Hematopoietic multipotent progenitor cell treated with erythropoietin and hydrocortisone succinate and interleukin-3 and kit ligand, for 17 days (in vitro differentiated cells): Measurements from ENCODE around the gene SPPL2B.

Experiments used
- DNase-seq: peaks from one replicate; pipeline ENCODE4 v3.0.0-alpha.2; 2015; ENCODE audit warnings: low spot score

Gene SPPL2B

GRCh38 chr19:2300533-2300932, 28.0 kb upstream of the SPPL2B start:
- no peak for DNase-seq

DNA sequence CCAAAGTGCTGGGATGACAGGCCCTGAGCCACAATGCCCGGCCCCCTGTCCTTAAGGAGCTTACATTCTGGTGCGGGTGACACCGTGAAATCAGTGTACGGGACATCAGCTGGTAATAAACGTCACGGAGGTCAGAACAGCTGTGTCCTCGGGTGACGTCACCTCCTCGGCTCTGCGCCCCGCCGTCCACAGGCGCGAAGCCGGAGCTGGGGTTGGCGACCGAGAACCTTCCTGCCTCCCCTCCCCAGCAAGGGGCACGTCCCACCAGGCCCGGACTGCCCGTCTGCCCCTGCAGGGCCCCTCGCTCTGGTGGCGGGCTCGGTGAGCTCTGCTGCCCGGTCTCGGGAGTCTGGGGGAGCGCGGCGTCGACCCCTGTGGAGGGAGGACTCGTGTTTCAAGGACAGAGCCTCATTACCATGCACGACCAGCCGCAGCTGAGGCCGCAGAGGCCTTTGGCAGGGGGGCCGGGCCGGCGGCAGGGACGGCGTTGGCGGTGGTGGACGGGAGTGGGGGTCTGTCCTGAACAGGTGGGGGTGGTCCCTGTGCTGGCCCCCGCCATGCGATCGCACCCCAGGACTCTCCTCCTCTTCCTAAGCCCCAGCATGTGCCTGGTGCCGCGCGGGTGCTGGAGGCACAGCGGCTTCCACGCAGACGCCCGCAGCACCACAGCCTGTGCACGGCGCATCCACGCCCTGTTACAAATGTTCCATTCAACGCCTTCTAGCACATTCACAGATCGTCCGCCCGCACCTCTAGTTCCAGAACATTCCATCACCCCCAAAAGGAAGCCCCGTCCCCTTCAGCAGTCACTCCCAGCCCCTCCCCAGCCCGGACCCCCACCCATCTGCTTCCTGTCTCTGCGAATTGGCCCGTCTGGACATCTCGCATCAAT, 25.9 kb upstream of the SPPL2B start:
- no peak for DNase-seq

DNA sequence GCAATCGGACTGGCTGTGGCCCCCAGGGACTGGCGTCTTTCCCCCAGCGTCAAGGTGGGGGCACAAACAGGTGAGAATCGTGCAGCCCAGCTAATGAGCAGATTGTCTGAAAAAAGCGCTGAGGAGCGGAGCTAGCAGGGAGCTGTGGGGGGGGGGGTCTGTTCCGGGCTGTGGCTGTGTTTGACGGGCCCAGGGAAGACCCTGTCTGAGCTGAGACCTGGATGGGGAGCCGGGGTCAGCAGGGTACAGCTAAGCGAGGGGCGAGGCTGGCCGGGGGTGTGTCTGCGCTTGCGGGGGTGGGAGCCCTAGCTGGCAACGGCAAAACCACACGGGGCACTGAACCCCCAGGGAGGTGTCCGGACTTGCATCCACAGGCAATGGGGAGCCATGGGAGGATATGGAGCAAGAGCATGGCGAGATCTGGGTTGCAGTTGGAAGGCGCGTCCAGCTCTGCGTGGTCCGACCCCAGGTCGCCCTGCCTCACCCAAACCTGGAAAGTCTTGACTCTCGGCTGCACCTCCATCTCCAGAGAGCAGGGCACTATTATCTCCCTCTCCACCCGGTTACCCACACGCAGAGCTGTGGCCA, 25.2 kb upstream of the SPPL2B start:
- no peak for DNase-seq

DNA sequence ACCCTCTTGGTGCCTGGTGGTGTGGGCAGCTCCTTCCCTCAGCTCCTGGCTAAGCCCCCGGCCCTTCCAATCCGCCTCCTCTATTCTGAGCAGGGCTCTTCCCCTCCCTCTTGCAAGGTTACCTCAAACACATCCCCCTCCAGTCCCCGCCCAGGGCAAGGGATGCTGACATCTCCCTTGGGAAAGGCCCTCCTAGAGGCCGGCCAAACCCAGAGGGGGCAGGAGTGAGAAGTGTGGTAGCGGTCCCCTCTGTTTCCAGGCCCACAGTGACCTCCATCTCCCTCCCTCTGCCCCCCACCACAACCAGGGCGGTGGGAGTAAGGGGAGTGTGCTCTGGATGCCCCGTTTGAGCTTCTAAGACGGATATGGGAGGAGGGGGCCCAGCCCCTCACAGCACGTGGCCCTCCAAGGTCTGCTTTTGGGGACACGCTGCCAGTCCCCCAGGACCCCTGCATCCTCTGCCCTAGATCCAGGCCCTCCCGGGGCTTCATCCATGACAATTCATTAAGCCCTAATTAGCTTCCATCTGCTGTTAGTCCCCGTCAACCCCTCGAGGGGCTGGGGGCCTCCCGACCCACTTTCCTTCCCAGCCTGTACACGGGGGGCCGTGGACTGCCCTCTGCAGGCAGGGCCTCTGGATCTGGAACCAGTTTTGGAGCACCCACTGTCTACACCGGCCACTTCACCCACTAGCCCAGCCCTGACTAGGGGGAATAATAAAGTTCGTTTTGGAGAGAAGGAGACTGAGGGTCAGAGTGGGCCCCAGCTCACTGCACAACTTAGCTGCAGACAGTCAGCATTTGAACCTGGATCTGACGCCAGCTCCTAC, 22.8 kb upstream of the SPPL2B start:
- no peak for DNase-seq

DNA sequence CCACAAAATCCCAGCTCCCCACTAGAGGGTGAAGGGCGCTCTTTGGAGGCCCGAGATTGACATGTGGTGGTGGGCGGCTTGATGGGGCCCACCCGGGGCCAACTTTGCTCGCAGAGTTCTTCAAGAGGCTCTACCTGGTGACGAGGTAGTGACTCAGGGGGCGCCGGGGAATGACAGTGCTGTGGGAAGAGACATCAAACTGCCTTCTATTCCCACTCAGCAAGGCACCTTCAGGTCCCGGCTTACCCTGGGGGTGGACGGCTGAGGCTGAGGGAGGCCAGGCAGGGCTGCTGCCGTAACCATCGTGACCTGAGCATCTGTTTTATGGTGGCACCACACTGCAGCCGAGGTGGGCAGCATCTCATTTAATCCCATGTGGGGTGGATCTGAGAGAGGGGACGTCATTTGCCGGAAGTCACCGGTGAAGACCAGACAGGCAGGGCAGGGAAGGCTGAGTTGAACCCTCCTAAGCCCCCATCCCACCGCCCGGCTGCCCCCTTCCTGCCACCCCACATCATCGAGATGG, 22.1 kb upstream of the SPPL2B start:
- DNase-seq, result no peak

DNA sequence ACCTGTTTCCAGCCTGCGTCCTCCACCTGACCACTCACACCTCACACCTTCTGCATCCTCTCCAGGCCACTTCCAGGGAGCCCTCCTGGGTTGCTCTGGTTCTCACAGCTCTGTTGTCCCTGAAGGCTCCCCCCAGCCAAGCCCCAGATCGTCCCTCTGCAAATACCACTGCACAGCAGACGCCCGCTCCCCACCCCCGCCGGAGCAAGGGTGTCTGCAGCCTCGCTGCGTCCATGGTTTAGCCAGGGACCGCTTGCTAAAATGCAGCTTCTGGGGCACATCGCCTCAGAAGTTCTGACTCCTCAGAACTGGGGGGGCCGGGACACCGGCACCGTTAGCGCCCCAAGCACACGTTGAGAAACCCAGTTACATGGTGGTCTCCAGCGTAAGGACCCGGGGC, 21.5 kb upstream of the SPPL2B start:
- no peak for DNase-seq

GRCh38 chr19:2307518-2308012, 20.9 kb upstream of the SPPL2B start:
- DNase-seq, result no peak

GRCh38 chr19:2308114-2308556, 20.3 kb upstream of the SPPL2B start, which contains the start of gene LINGO3:
Gene LINGO3 (minus strand): TSS chr19:2308154. CDS start chr19:2291776, 16,378 bp downstream.
- no peak for DNase-seq

DNA sequence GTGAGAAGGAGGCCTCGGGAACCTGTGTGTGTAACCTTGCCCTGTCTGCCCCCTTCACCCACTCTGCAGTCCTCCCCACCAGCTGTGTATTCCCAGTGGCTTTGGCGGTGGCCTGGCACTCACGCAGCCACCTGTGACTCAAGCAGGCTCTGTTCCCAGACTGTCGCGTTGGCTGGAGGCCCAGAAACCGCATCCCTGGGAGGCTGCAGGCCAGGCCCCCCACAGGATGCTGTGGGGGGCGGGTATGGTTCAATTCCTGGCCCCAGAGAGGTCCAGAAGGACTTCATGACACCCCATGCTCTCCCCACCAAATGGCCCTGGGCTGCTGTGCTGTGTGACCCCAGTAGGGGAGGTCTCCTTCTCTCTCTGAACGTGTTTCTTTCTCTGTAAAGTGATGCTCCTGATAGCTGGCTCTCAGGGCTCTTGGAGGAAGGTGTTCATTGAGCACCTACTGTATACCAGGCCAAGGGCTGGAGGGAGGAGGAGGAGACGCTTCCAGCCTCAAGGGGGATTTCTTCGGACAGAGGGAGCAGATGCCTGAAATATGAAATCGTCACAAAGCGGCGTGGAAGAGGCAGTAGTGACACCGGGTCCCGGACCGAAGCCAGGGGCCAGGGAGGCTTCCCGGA, 18.6 kb upstream of the SPPL2B start:
- no peak for DNase-seq

- no peak for DNase-seq
These were observed 17.4 kb upstream of the SPPL2B start for GRCh38 chr19:2311093-2311492.

DNA sequence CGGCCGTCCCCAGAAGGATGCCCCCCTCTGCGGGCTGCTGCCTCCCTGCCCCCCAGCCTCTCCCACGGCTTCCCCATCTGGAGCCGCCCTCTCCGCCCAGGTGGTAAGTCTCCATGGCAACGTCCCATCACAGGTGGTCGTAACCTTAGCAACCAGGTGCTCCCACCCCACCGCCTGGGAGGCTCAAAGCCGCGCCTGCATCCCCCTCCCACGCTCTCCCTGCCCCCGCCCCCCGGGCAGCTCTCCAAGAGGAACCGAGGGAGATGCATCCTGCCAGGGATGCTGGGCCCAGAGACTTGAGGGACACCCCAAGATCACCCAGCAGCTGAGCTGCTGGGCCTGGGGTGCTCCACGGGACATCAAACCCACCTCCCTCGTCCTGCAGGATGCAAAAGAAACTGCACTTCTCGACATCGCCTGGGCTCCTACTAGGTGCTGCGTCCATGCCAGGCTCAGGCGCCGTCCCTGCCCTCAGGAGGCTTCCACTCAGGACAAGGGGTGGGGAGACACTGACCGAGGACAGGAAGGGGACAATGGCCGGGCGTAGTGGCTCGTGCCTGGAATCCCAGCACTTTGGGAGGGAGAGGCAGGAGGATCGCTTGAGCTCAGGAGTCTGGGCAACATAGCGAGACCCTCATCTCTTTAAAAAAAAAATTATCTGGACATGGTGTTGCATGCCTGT, 15.5 kb upstream of the SPPL2B start:
- no peak for DNase-seq

GRCh38 chr19:2315121-2315817, 13.2 kb upstream of the SPPL2B start:
- no peak for DNase-seq

DNA sequence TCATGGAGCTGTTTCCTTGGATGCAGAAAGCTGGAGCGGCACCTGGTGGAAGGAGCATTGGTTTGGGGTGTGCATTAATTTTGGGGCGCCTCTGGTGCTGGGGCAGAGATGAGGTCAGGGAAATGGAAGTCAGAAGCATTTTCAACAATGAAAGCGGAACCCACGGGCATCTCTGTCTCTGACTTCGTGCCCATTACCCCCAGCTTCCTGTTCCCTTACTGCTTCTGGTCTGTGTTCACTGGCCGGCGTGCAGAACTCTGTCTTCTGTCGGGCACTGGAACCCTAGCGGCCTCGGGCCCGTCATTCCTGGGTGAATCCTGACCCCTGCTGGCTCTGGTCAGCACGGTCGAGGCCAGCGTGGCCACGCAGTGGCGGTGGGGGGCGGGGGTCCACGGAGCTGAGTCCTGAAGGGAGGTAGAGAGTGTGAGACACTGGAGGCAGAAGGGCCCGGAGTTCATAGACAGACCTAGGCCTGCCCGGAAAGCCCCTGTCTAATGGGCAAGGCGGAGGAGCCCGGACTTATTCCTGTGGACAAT, 12.6 kb upstream of the SPPL2B start:
- DNase-seq, result peak; percentile 27

GRCh38 chr19:2317300-2317699, 11.2 kb upstream of the SPPL2B start:
- DNase-seq, result no peak

DNA sequence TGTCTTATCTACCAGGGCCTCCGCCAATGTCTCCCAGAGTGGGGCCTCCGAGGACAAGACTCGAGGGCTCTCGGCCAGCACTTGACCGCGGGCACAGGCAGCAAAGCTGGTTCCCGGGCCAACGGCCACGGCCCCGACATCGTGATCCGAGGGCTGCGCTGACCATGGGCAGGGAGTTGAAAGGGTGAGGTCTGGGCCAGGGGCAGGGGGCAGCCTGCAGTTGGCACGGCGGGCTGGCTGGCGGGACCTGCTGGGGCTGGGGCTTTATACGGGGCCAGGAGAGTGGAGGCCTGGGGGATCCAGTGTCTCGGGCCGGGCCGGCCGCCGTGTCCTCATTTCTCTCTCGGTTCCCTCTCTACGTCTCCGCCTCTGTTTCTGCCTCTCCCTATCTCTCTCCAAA, 10.7 kb upstream of the SPPL2B start:
- no peak for DNase-seq

GRCh38 chr19:2318923-2319322, 9.6 kb upstream of the SPPL2B start:
- no peak for DNase-seq

DNA sequence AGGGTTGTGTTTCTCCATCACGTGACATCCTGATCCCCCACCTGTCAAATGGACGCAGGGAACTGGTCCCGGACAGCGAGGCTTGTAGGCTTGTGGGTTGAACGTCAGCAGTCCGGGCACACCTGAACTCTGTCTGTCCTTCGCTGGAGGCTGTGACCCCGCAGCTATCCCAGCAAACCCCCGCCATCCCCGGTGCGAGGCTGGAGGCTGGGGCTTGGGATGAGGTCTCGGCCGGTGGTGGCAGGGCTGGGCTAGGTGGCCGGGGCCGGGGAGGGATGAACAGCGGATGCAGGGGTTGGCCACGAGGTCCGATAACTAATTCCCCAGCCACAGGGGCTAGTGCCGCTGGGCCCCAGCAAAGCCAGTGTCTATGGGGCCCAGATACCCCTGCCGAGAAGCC, 8.9 kb upstream of the SPPL2B start:
- DNase-seq, result no peak

GRCh38 chr19:2320049-2320448, 8.4 kb upstream of the SPPL2B start:
- DNase-seq, result no peak

GRCh38 chr19:2320939-2321338, 7.5 kb upstream of the SPPL2B start:
- DNase-seq, result no peak
